ENCODE results near the gene ERN1.
"Not testable (repeated sequence)": the region's sequence is repeated elsewhere in the genome, so short reads cannot be mapped to it uniquely, and the experiment has no call there.

GRCh38 chr17:64007089-64007837, 122.7 kb downstream of the ERN1 start:
- TF ChIP-seq, protein P1, sequence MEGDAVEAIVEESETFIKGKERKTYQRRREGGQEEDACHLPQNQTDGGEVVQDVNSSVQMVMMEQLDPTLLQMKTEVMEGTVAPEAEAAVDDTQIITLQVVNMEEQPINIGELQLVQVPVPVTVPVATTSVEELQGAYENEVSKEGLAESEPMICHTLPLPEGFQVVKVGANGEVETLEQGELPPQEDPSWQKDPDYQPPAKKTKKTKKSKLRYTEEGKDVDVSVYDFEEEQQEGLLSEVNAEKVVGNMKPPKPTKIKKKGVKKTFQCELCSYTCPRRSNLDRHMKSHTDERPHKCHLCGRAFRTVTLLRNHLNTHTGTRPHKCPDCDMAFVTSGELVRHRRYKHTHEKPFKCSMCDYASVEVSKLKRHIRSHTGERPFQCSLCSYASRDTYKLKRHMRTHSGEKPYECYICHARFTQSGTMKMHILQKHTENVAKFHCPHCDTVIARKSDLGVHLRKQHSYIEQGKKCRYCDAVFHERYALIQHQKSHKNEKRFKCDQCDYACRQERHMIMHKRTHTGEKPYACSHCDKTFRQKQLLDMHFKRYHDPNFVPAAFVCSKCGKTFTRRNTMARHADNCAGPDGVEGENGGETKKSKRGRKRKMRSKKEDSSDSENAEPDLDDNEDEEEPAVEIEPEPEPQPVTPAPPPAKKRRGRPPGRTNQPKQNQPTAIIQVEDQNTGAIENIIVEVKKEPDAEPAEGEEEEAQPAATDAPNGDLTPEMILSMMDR (IDR thresholded peaks at IDR 0.05; ENCODE audit: low read length) = not testable (repeated sequence)
- TF ChIP-seq EZH2 (optimal IDR thresholded peaks at IDR 0.05; ENCODE audit: low read depth, low read length) = not testable (repeated sequence)
